Measurements from ENCODE around the gene PRSS1.

Gene PRSS1

DNA sequence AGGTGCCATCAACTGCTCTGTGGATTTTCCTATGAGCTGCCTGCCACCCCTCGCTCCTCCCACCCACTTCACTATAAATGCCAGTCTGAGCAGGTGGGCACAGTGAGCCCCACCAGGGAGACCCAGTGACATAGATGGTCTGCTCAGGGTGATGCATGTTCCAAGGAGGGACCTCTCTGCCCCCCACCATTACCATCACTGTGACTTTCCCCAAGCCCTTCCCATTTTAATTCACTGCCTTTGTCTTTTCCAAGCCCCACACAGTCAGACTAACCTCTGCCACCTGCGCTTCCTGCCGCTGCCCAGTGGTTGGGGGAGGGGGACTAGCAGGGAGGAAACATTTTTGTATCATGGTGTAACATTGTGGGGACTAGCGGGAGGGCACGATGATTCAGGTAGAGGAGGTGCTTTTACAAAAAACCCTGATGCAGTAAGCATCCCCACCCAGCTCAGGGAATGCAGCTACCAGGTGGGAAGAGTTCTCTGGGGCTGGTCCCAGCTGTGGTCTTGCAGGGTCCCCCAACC is 46.1 kb downstream of the PRSS1 start:
- peak; percentile 22 for DNase-seq

DNA sequence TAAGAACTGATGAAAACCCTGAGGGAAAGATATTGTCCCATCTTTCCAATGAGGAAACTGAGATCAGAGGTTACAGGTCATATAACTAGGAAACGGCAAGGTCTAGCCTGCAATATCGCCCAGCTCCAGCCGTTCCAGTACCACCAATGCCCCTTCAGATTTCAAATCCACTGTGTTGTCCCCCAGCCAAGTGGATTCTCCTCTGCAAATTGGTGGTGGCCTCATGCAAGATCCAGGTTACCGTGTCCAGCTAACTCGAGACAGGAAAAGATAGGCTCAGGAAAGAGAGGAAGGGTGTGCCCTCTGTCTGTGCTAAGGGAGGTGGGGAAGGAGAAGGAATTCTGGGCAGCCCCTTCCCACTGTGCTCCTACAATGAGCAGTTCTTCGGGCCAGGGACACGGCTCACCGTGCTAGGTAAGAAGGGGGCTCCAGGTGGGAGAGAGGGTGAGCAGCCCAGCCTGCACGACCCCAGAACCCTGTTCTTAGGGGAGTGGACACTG is 46.8 kb downstream of the PRSS1 start:
- no peak for DNase-seq

DNA sequence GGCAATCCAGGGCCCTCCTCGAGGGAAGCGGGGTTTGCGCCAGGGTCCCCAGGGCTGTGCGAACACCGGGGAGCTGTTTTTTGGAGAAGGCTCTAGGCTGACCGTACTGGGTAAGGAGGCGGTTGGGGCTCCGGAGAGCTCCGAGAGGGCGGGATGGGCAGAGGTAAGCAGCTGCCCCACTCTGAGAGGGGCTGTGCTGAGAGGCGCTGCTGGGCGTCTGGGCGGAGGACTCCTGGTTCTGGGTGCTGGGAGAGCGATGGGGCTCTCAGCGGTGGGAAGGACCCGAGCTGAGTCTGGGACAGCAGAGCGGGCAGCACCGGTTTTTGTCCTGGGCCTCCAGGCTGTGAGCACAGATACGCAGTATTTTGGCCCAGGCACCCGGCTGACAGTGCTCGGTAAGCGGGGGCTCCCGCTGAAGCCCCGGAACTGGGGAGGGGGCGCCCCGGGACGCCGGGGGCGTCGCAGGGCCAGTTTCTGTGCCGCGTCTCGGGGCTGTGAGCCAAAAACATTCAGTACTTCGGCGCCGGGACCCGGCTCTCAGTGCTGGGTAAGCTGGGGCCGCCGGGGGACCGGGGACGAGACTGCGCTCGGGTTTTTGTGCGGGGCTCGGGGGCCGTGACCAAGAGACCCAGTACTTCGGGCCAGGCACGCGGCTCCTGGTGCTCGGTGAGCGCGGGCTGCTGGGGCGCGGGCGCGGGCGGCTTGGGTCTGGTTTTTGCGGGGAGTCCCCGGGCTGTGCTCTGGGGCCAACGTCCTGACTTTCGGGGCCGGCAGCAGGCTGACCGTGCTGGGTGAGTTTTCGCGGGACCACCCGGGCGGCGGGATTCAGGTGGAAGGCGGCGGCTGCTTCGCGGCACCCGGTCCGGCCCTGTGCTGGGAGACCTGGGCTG is 47.5 kb downstream of the PRSS1 start:
- DNase-seq: peak; percentile 18

DNA sequence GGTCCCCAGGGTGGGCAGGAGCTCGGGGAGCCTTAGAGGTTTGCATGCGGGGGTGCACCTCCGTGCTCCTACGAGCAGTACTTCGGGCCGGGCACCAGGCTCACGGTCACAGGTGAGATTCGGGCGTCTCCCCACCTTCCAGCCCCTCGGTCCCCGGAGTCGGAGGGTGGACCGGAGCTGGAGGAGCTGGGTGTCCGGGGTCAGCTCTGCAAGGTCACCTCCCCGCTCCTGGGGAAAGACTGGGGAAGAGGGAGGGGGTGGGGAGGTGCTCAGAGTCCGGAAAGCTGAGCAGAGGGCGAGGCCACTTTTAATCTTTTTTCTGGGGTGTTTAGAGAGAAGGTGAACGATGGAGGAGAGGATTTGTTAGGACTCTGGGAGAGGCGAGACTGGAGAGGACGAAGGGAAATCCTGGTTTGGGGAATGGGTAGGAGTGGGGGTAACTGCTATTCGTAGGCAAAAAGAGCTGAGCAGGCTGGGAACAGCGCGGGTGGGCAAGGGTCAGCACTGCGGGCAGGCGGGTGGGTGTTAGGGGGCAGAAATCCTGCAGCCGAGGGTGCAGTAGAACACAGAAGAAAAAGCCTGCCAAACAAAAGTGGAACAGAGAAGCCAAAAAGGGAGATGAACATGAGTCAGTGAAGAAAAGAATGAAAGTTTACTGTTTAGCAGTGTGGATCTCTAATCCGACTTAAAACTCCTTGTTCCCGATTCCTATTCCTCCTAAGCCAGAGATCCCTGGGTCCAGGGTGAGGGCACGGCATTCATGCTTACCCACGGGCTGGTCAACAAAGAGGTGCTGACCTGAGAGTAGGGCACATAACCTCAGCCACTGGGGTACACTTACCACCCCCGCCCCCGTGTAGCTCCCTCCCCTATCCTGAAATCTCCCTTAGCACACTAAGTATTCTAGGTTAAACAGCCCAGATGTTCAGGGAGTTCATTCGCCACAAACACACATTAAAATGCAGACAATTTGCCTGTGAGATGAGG is 48.4 kb downstream of the PRSS1 start:
- peak; percentile 22 for DNase-seq

- no peak for DNase-seq
These were observed 49.5 kb downstream of the PRSS1 start for GRCh38 chr7:142798451-142799436.

- DNase-seq: no peak
These were observed 50.2 kb downstream of the PRSS1 start for GRCh38 chr7:142799437-142799835.

DNA sequence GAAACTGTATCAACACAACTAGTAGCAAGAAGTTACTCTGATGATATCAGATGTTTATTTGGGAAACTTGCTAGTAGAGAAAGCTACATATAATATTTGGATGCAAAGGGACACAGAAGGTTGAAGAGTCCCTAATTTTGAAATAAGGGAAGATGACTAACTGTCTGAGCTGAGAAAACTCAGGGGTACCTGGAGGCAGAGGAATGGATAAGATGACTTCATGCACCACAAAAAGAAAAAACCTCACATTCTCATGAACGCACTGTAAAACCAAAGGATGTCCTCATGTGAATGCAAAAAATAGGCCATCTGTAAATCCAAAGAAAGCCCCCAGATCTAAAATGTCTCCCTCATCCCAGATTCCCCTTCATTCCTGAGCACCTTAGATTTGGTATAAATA is 50.8 kb downstream of the PRSS1 start:
- no peak for DNase-seq

GRCh38 chr7:142800699-142801260 is 51.5 kb downstream of the PRSS1 start:
- no peak for DNase-seq

DNA sequence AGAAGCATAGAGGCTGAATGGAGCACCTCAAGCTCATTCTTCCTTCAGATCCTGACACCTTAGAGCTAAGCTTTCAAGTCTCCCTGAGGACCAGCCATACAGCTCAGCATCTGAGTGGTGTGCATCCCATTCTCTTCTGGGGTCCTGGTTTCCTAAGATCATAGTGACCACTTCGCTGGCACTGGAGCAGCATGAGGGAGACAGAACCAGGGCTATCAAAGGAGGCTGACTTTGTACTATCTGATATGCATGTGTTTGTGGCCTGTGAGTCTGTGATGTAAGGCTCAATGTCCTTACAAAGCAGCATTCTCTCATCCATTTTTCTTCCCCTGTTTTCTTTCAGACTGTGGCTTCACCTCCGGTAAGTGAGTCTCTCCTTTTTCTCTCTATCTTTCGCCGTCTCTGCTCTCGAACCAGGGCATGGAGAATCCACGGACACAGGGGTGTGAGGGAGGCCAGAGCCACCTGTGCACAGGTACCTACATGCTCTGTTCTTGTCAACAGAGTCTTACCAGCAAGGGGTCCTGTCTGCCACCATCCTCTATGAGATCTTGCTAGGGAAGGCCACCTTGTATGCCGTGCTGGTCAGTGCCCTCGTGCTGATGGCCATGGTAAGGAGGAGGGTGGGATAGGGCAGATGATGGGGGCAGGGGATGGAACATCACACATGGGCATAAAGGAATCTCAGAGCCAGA is 52.5 kb downstream of the PRSS1 start:
- no peak for DNase-seq

DNA sequence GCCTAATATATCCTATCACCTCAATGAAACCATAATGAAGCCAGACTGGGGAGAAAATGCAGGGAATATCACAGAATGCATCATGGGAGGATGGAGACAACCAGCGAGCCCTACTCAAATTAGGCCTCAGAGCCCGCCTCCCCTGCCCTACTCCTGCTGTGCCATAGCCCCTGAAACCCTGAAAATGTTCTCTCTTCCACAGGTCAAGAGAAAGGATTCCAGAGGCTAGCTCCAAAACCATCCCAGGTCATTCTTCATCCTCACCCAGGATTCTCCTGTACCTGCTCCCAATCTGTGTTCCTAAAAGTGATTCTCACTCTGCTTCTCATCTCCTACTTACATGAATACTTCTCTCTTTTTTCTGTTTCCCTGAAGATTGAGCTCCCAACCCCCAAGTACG is 53.0 kb downstream of the PRSS1 start:
- DNase-seq: no peak

Data from activated gamma-delta T cell (primary cell).